ENCODE data around the gene COTL1. TPM values are rescaled to one million over a fixed set of nuclear protein-coding genes. Genes with fewer than 3 reads are reported as not detected.
A peak's percentile ranks its signal among the peaks of the same experiment; 100 is the strongest.

The COTL1 gene
- total and polyA plus RNA-seq, 11 donors = 5.2 to 120 (median 11.0) TPM

GRCh38 chr16:84614968-84615813, 2.7 kb downstream of the COTL1 start:
- ATAC-seq = no peak
- intact Hi-C loops (cut with DNase I) = loop anchor here in 2 of 10 donors (10.0 kb wide), 2 partner anchors 60 to 330 kb away; no protein-coding TSS in a partner anchor
- WGBS, 4 donors = 74 to 88% (median 80%) methylated on average over 19 to 20 of the region's 20 CpGs
- no peak for DNase-seq
- peaks cover 0 to 5% (median 0%) of the 10 kb centered on the region in 9 donors for H3K36me3 ChIP-seq
- peaks cover 0 to 8% (median 0%) of the 10 kb centered on the region in 9 donors for H3K27me3 ChIP-seq
- TF ChIP-seq POLR2A (IDR thresholded peaks at IDR 0.05) = no peak
- no peak for TF ChIP-seq CTCF (IDR thresholded peaks at IDR 0.05)
- peaks cover 0 to 77% (median 12%) of the 10 kb centered on the region in 12 donors for H3K4me1 ChIP-seq
- H3K27ac ChIP-seq = peak overlapping the region in 2 of 12 donors; percentile 57 to 87
- peak overlapping the region in 4 of 12 donors; percentile 7 to 96 (median 46) for H3K4me3 ChIP-seq
- H3K9me3 ChIP-seq = no peaks in the 10 kb centered on the region

GRCh38 chr16:84614623-84614967, 3.3 kb downstream of the COTL1 start:
- DNase-seq = no peak
- Histone ChIP-seq H3K4me1 (peaks cover 0 to 83% (median 12%) of the 10 kb centered on the region in 12 donors), H3K4me3 (peak overlapping the region in 1 of 12 donors; percentile 83), H3K36me3 (peaks cover 0 to 5% (median 0%) of the 10 kb centered on the region in 9 donors), H3K9me3 (no peaks in the 10 kb centered on the region), H3K27ac (peak overlapping the region in 2 of 12 donors; percentile 57 to 87), H3K27me3 (peaks cover 0 to 8% (median 0%) of the 10 kb centered on the region in 9 donors)
- ATAC-seq = no peak
- 95 to 100% (median 96%) methylated on average over 2 to 3 of the region's 3 CpGs for WGBS, 4 donors
- intact Hi-C loops (cut with DNase I) = loop anchor here in 2 of 10 donors (10.0 kb wide), 2 partner anchors 60 to 330 kb away; no protein-coding TSS in a partner anchor
- TF ChIP-seq CTCF (IDR thresholded peaks at IDR 0.05) = no peak
- TF ChIP-seq POLR2A (IDR thresholded peaks at IDR 0.05) = no peak

- 82 to 85% (median 83%) methylated on average over 12 of the region's 12 CpGs for WGBS, 4 donors
- H3K9me3 ChIP-seq = no peaks in the 10 kb centered on the region
- peak overlapping the region in 1 of 12 donors; percentile 83 for H3K4me3 ChIP-seq
- peaks cover 0 to 8% (median 0%) of the 10 kb centered on the region in 9 donors for H3K27me3 ChIP-seq
- peak overlapping the region in 2 of 12 donors; percentile 57 to 87 for H3K27ac ChIP-seq
- TF ChIP-seq CTCF (IDR thresholded peaks at IDR 0.05) (no peak), POLR2A (IDR thresholded peaks at IDR 0.05) (no peak)
- no peak for DNase-seq
- intact Hi-C loops (cut with DNase I) = loop anchor here in 2 of 10 donors (10.0 kb wide), 2 partner anchors 59 to 329 kb away; no protein-coding TSS in a partner anchor
- no peak for ATAC-seq
- peaks cover 0 to 5% (median 0%) of the 10 kb centered on the region in 9 donors for H3K36me3 ChIP-seq
- peaks cover 0 to 85% (median 12%) of the 10 kb centered on the region in 12 donors for H3K4me1 ChIP-seq
Measured at GRCh38 chr16:84614073-84614459, 3.8 kb downstream of the COTL1 start.

All from heart left ventricle (tissue), 16 donors.